WTC11 (cell line): ENCODE measurements around the gene PPP1R16B. TPM values are rescaled to one million over a fixed set of nuclear protein-coding genes. Genes with fewer than 3 reads are reported as not detected.

ENCODE experiments used
- ATAC-seq: fragments of 200-7000 bp; cut with Tn5 transposase; 2 replicates; pipeline ENCODE4 v1.10.0; 2021; ENCODE audit warnings: mild to moderate bottlenecking, moderate library complexity
- CTCF ChIA-PET: fragments of 300-600 bp; sonication (Branson Sonifier 250); formaldehyde crosslinking; loops from one replicate; lab custom pipeline; 2021; ENCODE audit warnings: antibody characterized with exemption; lab: Charles Lee
- POLR2A ChIA-PET: fragments of 350-600 bp; sonication (Branson Sonifier 250); formaldehyde crosslinking; loops from one replicate; lab custom pipeline; 2021; ENCODE audit warnings: antibody characterized with exemption; lab: Charles Lee
- DNase-seq: peaks from one replicate; pipeline ENCODE4 v3.0.0; 2021; ENCODE audit warnings: low spot score
- H3K27ac Mint-ChIP-seq: 2 replicates; pipeline ENCODE4 v1.8.0; 2021; ENCODE audit warnings: mixed read lengths
- H3K27me3 Mint-ChIP-seq: 2 replicates; pipeline ENCODE4 v1.8.0; 2021; ENCODE audit warnings: low read depth, mild to moderate bottlenecking, moderate library complexity, mixed read lengths
- H3K36me3 Mint-ChIP-seq: 2 replicates; pipeline ENCODE4 v1.8.0; 2021; ENCODE audit warnings: mixed read lengths
- H3K4me1 Mint-ChIP-seq: 2 replicates; pipeline ENCODE4 v1.8.0; 2022; ENCODE audit warnings: mixed read lengths
- H3K4me3 Mint-ChIP-seq: 2 replicates; pipeline ENCODE4 v1.8.0; 2021; ENCODE audit warnings: mild to moderate bottlenecking, moderate library complexity, mixed read lengths
- H3K9me3 Mint-ChIP-seq: 2 replicates; pipeline ENCODE4 v1.8.0; 2021; ENCODE audit warnings: mixed read lengths
- AR ChIP-seq: fragments of 250-450 bp; sonication (Bioruptor Pico); IDR thresholded peaks from 2 replicates; pipeline ENCODE4 v1.9.0; 2021; ENCODE audit warnings: mild to moderate bottlenecking
- ATF6 ChIP-seq: sonication (generic); formaldehyde crosslinking; IDR thresholded peaks from 2 replicates; pipeline ENCODE4 v1.8.1; 2023; ENCODE audit warnings: mild to moderate bottlenecking, missing genetic modification reagents
- ELF4 ChIP-seq: sonication (generic); formaldehyde crosslinking; IDR thresholded peaks from 2 replicates; pipeline ENCODE4 v1.8.1; 2022; ENCODE audit warnings: low read depth, mild to moderate bottlenecking, moderate library complexity, missing genetic modification reagents
- FOXJ3 ChIP-seq: sonication (generic); formaldehyde crosslinking; IDR thresholded peaks from 2 replicates; pipeline ENCODE4 v1.9.0; 2021; ENCODE audit warnings: missing genetic modification reagents, mild to moderate bottlenecking, borderline replicate concordance
- FOXK1 ChIP-seq: sonication (generic); formaldehyde crosslinking; IDR thresholded peaks from 2 replicates; pipeline ENCODE4 v1.8.0; 2022; ENCODE audit warnings: mild to moderate bottlenecking, moderate library complexity, missing genetic modification reagents
- GTF2I ChIP-seq: fragments of 250-450 bp; sonication (Bioruptor Pico); conservative IDR thresholded peaks from 2 replicates; pipeline ENCODE4 v1.4.0; 2021; ENCODE audit warnings: mild to moderate bottlenecking
- HMGXB4 ChIP-seq: sonication (generic); formaldehyde crosslinking; IDR thresholded peaks from 2 replicates; pipeline ENCODE4 v1.8.1; 2023; ENCODE audit warnings: mild to moderate bottlenecking, moderate library complexity, missing genetic modification reagents
- IRF2 ChIP-seq: sonication (generic); formaldehyde crosslinking; IDR thresholded peaks from 2 replicates; pipeline ENCODE4 v1.8.0; 2022; ENCODE audit warnings: low read depth, missing genetic modification reagents, borderline replicate concordance
- MAX ChIP-seq: sonication (generic); formaldehyde crosslinking; IDR thresholded peaks from 2 replicates; pipeline ENCODE4 v1.8.0; 2022; ENCODE audit warnings: mild to moderate bottlenecking, missing genetic modification reagents
- MYBL2 ChIP-seq: sonication (generic); formaldehyde crosslinking; IDR thresholded peaks from 2 replicates; pipeline ENCODE4 v1.8.1; 2023; ENCODE audit warnings: mild to moderate bottlenecking, moderate library complexity, missing genetic modification reagents
- NR1H2 ChIP-seq: sonication (generic); formaldehyde crosslinking; IDR thresholded peaks from 2 replicates; pipeline ENCODE4 v1.9.0; 2021; ENCODE audit warnings: mild to moderate bottlenecking, moderate library complexity, missing genetic modification reagents
- PREB ChIP-seq: sonication (generic); formaldehyde crosslinking; IDR thresholded peaks from 2 replicates; pipeline ENCODE4 v1.8.1; 2022; ENCODE audit warnings: mild to moderate bottlenecking, missing genetic modification reagents, moderate library complexity, borderline replicate concordance
- RORB ChIP-seq: fragments of 250-450 bp; sonication (Bioruptor Pico); IDR thresholded peaks from 2 replicates; pipeline ENCODE4 v1.9.0; 2021; ENCODE audit warnings: mild to moderate bottlenecking
- SMAD3 ChIP-seq: sonication (generic); formaldehyde crosslinking; IDR thresholded peaks from 2 replicates; pipeline ENCODE4 v1.8.0; 2022; ENCODE audit warnings: missing genetic modification reagents, mild to moderate bottlenecking, borderline replicate concordance
- USF2 ChIP-seq: sonication (generic); formaldehyde crosslinking; IDR thresholded peaks from 2 replicates; pipeline ENCODE4 v1.8.1; 2023; ENCODE audit warnings: mild to moderate bottlenecking, missing genetic modification reagents, moderate library complexity
- ZMAT4 ChIP-seq: fragments of 250-450 bp; sonication (Bioruptor Pico); IDR thresholded peaks from 2 replicates; pipeline ENCODE4 v1.9.0; 2021; ENCODE audit warnings: mild to moderate bottlenecking
- ZNF232 ChIP-seq: sonication (generic); formaldehyde crosslinking; IDR thresholded peaks from 2 replicates; pipeline ENCODE4 v1.8.0; 2022; ENCODE audit warnings: mild to moderate bottlenecking, missing genetic modification reagents
- ZNF317 ChIP-seq: sonication (generic); formaldehyde crosslinking; IDR thresholded peaks from 2 replicates; pipeline ENCODE4 v1.8.1; 2023; ENCODE audit warnings: low read depth, mild to moderate bottlenecking, moderate library complexity, missing genetic modification reagents, borderline replicate concordance
- total RNA-seq: library from RNA; stranded (reverse); gene quantifications from 3 replicates; pipeline ENCODE4 v1.2.3, GENCODE V29; 2021

The PPP1R16B gene
- total RNA-seq, 1 experiment from 2014 or later = 12.0 TPM

GRCh38 chr20:38903335-38903734 is 97.8 kb downstream of the PPP1R16B start:
- no peaks in the 10 kb centered on the region for H3K27me3 Mint-ChIP-seq
- POLR2A ChIA-PET = no interaction called here

GRCh38 chr20:38905375-38905774 is 99.9 kb downstream of the PPP1R16B start:
- TF ChIP-seq ATF6 = no peak
- TF ChIP-seq PREB (CRISPR knock-in tag) = no peak
- no peak for TF ChIP-seq GTF2I (CRISPR knock-in tag)
- TF ChIP-seq FOXK1 = no peak
- no peak for TF ChIP-seq HMGXB4 (CRISPR knock-in tag)
- TF ChIP-seq SMAD3 (CRISPR knock-in tag) = no peak
- TF ChIP-seq ZNF232 = no peak
- TF ChIP-seq MYBL2 (CRISPR knock-in tag) = no peak
- no peak for TF ChIP-seq IRF2 (CRISPR knock-in tag)
- TF ChIP-seq RORB = no peak
- TF ChIP-seq AR (CRISPR knock-in tag) = no peak
- TF ChIP-seq NR1H2 (CRISPR knock-in tag) = no peak
- no peak for TF ChIP-seq ELF4 (CRISPR knock-in tag)
- TF ChIP-seq MAX (CRISPR knock-in tag) = no peak
- TF ChIP-seq USF2 = no peak
- no peak for TF ChIP-seq FOXJ3 (CRISPR knock-in tag)
- TF ChIP-seq, all 79 proteins: peak for 0
- H3K4me3 Mint-ChIP-seq = no peak overlapping the region
- ATAC-seq (no peak), DNase-seq (no peak)
- H3K27ac Mint-ChIP-seq = no peak overlapping the region
- H3K9me3 Mint-ChIP-seq = peaks cover 13% of the 10 kb centered on the region
- no peaks in the 10 kb centered on the region for H3K27me3 Mint-ChIP-seq
- peaks cover 34% of the 10 kb centered on the region for H3K36me3 Mint-ChIP-seq
- ChIA-PET CTCF (interaction anchor here (0.7 to 1.3 kb wide), 4 partner anchors 12 to 180 kb away, joined by 3 to 4 read pairs (median 4); no protein-coding TSS in a partner anchor), POLR2A (no interaction called here)
- no peaks in the 10 kb centered on the region for H3K4me1 Mint-ChIP-seq

More at GRCh38 chr20:38903335-38903734, 97.8 kb downstream of the PPP1R16B start:
- ATAC-seq = no peak
- DNase-seq = no peak
- no peak overlapping the region for H3K27ac Mint-ChIP-seq
- no peak overlapping the region for H3K4me3 Mint-ChIP-seq
- peaks cover 30% of the 10 kb centered on the region for H3K36me3 Mint-ChIP-seq
- H3K4me1 Mint-ChIP-seq = no peaks in the 10 kb centered on the region
- CTCF ChIA-PET = interaction anchor here (1.5 kb wide), 1 partner anchor 8 kb away, joined by 4 read pairs; no protein-coding TSS in a partner anchor
- no peak for TF ChIP-seq ZMAT4 (CRISPR knock-in tag)
- no peak for TF ChIP-seq ZNF317 (CRISPR knock-in tag)
- no peak for TF ChIP-seq GTF2I (CRISPR knock-in tag)
- H3K9me3 Mint-ChIP-seq = peaks cover 13% of the 10 kb centered on the region
